Measurements from ENCODE around the gene NOB1. TPM values are rescaled to one million over a fixed set of nuclear protein-coding genes. Genes with fewer than 3 reads are reported as not detected.

Gene NOB1
- total and polyA plus RNA-seq, 2 of the 4 experiments (the other 2 are of a cell fraction), result 47.0 to 58.1 TPM

- TF ChIP-seq RCOR1 (IDR thresholded peaks at IDR 0.05; ENCODE audit: insufficient replicate concordance, low read length) (no peak), MXI1 (IDR thresholded peaks at IDR 0.05; ENCODE audit: borderline replicate concordance, low read depth, low read length) (no peak), CHD1 (IDR thresholded peaks at IDR 0.05; ENCODE audit: low read depth, low read length) (no peak), USF2 (IDR thresholded peaks at IDR 0.05; ENCODE audit: low read depth, low read length) (no peak), BHLHE40 (IDR thresholded peaks at IDR 0.05; ENCODE audit: low read depth, low read length) (no peak), FOS (IDR thresholded peaks at IDR 0.05; ENCODE audit: low read depth, low read length) (no peak), POLR2A (IDR thresholded peaks at IDR 0.05; ENCODE audit: low read depth, low read length) (no peak), MAFK (IDR thresholded peaks at IDR 0.05; ENCODE audit: low read depth, low read length) (no peak)
- POLR2A ChIA-PET (ENCODE audit: unreplicated experiment), result interaction anchor here (0.5 kb wide), 1 partner anchor 366 kb away, joined by 4 read pairs; no protein-coding TSS in a partner anchor
- Histone ChIP-seq H3K23ac (ENCODE audit: low read depth, low read length) (0 out of 2 replicates have a peak overlapping the region, but pooled peaks have one; percentile 41), H3K36me3 (ENCODE audit: control insufficient read depth, insufficient read depth, low read length) (no peaks in the 10 kb centered on the region; the same call in 1 of the 2 replicates), H3K9ac (ENCODE audit: low read depth, low read length) (no peak overlapping the region), H3K4me1 (ENCODE audit: control insufficient read depth, insufficient read depth, low read length) (peaks cover 8% of the 10 kb centered on the region; the same call in 1 of the 2 replicates), H2BK5ac (ENCODE audit: low read depth, low read length, poor library complexity, severe bottlenecking) (peak overlapping the region; percentile 92), H2BK20ac (ENCODE audit: low read depth, low read length) (peak overlapping the region; percentile 99), H2AK5ac (ENCODE audit: low read depth, low read length) (peak overlapping the region; percentile 96; the same call in 1 of the 2 replicates), H2BK120ac (ENCODE audit: low read depth, low read length) (peak overlapping the region; percentile 100), H3K27me3 (ENCODE audit: control insufficient read depth, insufficient read depth, low read length) (no peaks in the 10 kb centered on the region), H3K14ac (replicated peaks; ENCODE audit: low read depth, low read length) (peak overlapping the region; percentile 100), H2AK9ac (replicated peaks; ENCODE audit: low read depth, low read length, poor library complexity) (peak overlapping the region; percentile 52), H2AFZ (replicated peaks; ENCODE audit: low read length, poor library complexity) (no peak overlapping the region), H4K91ac (ENCODE audit: insufficient read depth, low read depth, low read length) (peak overlapping the region; percentile 100), H2BK15ac (ENCODE audit: low read depth, low read length) (peak overlapping the region; percentile 69; the same call in 2 of the 3 replicates), H3K4ac (ENCODE audit: low read depth, low read length) (peak overlapping the region; percentile 100), H4K5ac (ENCODE audit: low read depth, low read length) (peak overlapping the region; percentile 97), H3K56ac (ENCODE audit: extremely low read depth, insufficient read depth, low read length) (no peak overlapping the region), H3K9me3 (ENCODE audit: control insufficient read depth, insufficient read depth, low read length) (no peaks in the 10 kb centered on the region), H4K8ac (ENCODE audit: low read depth in 2 of 2, low read length in 2 of 2) (peak overlapping the region; percentile 88 to 95; a peak in 3 of 4 replicates), H4K20me1 (ENCODE audit: insufficient read depth, low read length) (peaks cover 13% of the 10 kb centered on the region; the same call in 1 of the 2 replicates), H3K27ac (ENCODE audit: insufficient read depth, low read length) (peak overlapping the region; percentile 95), H3K4me3 (ENCODE audit: insufficient read depth, low read depth, low read length) (no peak overlapping the region), H3K9me1 (ENCODE audit: insufficient read depth, low read length) (0 out of 2 replicates have a peak, but pooled peaks cover 5% of the 10 kb centered on the region), H3K18ac (ENCODE audit: low read depth, low read length) (peak overlapping the region; percentile 96), H3K4me2 (ENCODE audit: low read depth, low read length) (peak overlapping the region; percentile 34; the same call in 1 of the 2 replicates), H3K79me1 (ENCODE audit: low read depth in 1 of 2, low read length in 2 of 2) (peaks cover 17 to 54% of the 10 kb centered on the region in 2 experiments)
- BruUV-seq (replicated peaks), result no TSS peak
- DNase-seq (no peak), ATAC-seq (ENCODE audit: low read depth) (no peak)
- intact Hi-C loops (cut with micrococcal nuclease), result loop anchor here (2.0 kb wide), 1 partner anchor 27 kb away; the partner anchor contains the start of gene NOB1
- CTCF ChIA-PET, result no interaction called here
- no CpG with 5 or more reads among the region's 5 CpGs for WGBS, 2 experiments (ENCODE audit: extremely low coverage in 2 of 2, insufficient read length in 1 of 2)
- in situ Hi-C loops (cut with MboI; ENCODE audit: low sequenced_read_pairs), result no loop called here
- dilution Hi-C loops (cut with HindIII; ENCODE audit: low sequenced_read_pairs, unreplicated experiment), result no loop called here
Measured at GRCh38 chr16:69727916-69728270, 26.8 kb downstream of the NOB1 start.

Measured in IMR-90 (cell line).